Astrocyte of the spinal cord (primary cell): ENCODE results near the gene ADCY9.

ENCODE experiments used
- DNase-seq: peaks from one replicate; pipeline ENCODE4 v3.0.0; 2011; ENCODE audit warnings: low read depth, low spot score
- H3K4me3 ChIP-seq: 2 replicates; pipeline ENCODE4 v1.5.1; 2011; ENCODE audit warnings: low read depth, mild to moderate bottlenecking, low read length, moderate library complexity
- CTCF ChIP-seq: IDR thresholded peaks from 2 replicates; pipeline ENCODE4 v1.5.1; 2012; ENCODE audit warnings: low read depth, mild to moderate bottlenecking, low read length, inconsistent platforms
- in situ Hi-C: cut with HindIII; loops from 2 replicates; pipeline ENCODE4 v1.10.0; 2017; ENCODE audit warnings: low sequenced_read_pairs

Gene ADCY9

GRCh38 chr16:4152267-4152666 is 36.0 kb upstream of the ADCY9 start:
- DNase-seq, result no peak
- no peak for TF ChIP-seq CTCF
- H3K4me3 ChIP-seq, result no peak overlapping the region
- in situ Hi-C loops, result no loop called here

- no peak for DNase-seq
- in situ Hi-C loops, result no loop called here
- no peak for TF ChIP-seq CTCF
- H3K4me3 ChIP-seq, result no peak overlapping the region
Observed at GRCh38 chr16:4147236-4147635, 31.0 kb upstream of the ADCY9 start.

- TF ChIP-seq CTCF, result no peak
- in situ Hi-C loops, result no loop called here
- no peak overlapping the region for H3K4me3 ChIP-seq
- no peak for DNase-seq
Observed at GRCh38 chr16:4142268-4142667, 26.0 kb upstream of the ADCY9 start.

GRCh38 chr16:4141604-4142003 is 25.4 kb upstream of the ADCY9 start:
- in situ Hi-C loops, result no loop called here
- H3K4me3 ChIP-seq, result no peak overlapping the region
- no peak for DNase-seq
- TF ChIP-seq CTCF, result no peak

- no peak overlapping the region for H3K4me3 ChIP-seq
- in situ Hi-C loops, result no loop called here
- DNase-seq, result peak; percentile 66
- no peak for TF ChIP-seq CTCF
Observed at GRCh38 chr16:4140652-4141051, 24.4 kb upstream of the ADCY9 start.

- no peak overlapping the region for H3K4me3 ChIP-seq
- in situ Hi-C loops, result no loop called here
- TF ChIP-seq CTCF, result no peak
- no peak for DNase-seq
Observed at GRCh38 chr16:4139968-4140367, 23.7 kb upstream of the ADCY9 start.

GRCh38 chr16:4138713-4139112 is 22.5 kb upstream of the ADCY9 start:
- in situ Hi-C loops, result no loop called here
- no peak for DNase-seq
- no peak for TF ChIP-seq CTCF
- H3K4me3 ChIP-seq, result no peak overlapping the region
